Measurements from ENCODE around the gene MAP3K19.

The MAP3K19 gene

DNA sequence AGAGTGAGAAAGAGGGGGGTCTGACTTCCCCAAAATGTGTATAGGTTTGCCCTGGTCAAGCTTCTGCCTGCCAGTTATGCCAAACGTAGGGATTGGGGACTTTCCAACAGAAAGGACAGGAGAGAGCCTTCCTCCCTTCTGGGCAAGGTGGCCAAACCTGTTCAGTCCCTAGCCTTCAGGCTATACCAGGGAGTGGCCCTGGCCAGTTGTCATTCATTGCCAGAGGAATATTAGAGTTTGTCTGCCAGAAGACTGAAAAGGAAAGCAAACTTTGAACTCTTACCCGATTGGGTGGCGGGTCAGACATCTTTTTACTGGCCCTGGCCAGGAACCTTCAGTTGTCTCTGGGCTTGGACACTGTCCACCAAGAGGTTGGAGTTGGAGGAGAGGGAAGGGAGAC, 27.0 kb upstream of the MAP3K19 start:
- H3K27ac ChIP-seq (ENCODE audit: low read depth, low read length), result no peak overlapping the region

DNA sequence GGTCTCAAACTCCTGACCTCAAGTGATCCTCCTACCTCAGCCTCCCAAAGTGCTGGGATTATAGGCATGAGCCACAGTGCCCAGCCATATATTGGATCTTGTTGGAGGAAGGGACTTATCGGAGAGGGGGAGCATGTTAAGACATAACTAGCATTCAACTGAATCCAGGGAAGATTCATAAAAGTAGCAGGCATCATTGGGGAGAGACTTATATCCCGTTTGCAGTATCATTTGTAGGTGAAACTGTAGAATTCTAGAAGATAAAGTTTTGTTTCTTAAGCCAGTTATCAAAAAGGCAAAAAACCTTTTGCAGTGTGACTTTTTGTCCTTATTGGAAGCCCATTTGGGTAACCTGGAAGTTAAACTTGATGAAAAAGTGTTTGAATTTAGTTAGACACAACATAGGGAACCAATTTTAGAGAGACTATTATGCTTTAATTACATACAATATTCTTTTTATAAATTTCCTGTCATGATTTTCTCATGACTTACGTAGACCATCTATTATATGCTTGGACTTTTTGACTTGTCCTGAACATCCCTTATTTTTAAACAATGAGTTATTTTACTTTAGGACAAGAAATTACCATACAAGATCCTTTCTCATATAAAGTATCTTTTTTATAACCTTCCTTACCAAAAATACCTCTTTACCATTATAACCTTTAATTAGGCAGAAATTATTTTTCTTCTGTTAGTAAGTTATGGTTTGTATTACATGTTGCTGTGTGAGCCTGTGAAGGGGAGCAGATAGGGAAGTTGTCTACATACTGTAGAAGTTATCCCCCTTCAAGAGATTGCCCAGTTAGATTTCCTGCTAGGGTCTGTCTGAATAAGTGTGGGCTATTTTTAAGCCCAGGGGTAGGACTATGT, 25.1 kb upstream of the MAP3K19 start:
- Histone ChIP-seq H3K36me3 (ENCODE audit: insufficient read depth, low read length) (peaks cover 40% of the 10 kb centered on the region), H3K4me1 (ENCODE audit: control insufficient read depth, insufficient read depth, low read length, unreplicated experiment) (no peaks in the 10 kb centered on the region), H2AFZ (ENCODE audit: low read length, unreplicated experiment) (no peak overlapping the region), H3K79me2 (ENCODE audit: control insufficient read depth, insufficient read depth, low read length, unreplicated experiment) (peaks cover 50% of the 10 kb centered on the region), H3K27ac (ENCODE audit: low read depth, low read length) (no peak overlapping the region), H3K27me3 (ENCODE audit: insufficient read depth, low read length) (no peaks in the 10 kb centered on the region), H3K4me3 (ENCODE audit: low read depth, low read length) (no peak overlapping the region)

More for the DNA sequence above, 27.0 kb upstream of the MAP3K19 start:
- H2AFZ ChIP-seq (ENCODE audit: low read length, unreplicated experiment), result no peak overlapping the region
- no peaks in the 10 kb centered on the region for H3K4me1 ChIP-seq (ENCODE audit: control insufficient read depth, insufficient read depth, low read length, unreplicated experiment)
- H3K79me2 ChIP-seq (ENCODE audit: control insufficient read depth, insufficient read depth, low read length, unreplicated experiment), result peaks cover 43% of the 10 kb centered on the region
- H3K27me3 ChIP-seq (ENCODE audit: insufficient read depth, low read length), result no peaks in the 10 kb centered on the region
- H3K36me3 ChIP-seq (ENCODE audit: insufficient read depth, low read length), result peaks cover 43% of the 10 kb centered on the region
- H3K4me3 ChIP-seq (ENCODE audit: low read depth, low read length), result no peak overlapping the region

DNA sequence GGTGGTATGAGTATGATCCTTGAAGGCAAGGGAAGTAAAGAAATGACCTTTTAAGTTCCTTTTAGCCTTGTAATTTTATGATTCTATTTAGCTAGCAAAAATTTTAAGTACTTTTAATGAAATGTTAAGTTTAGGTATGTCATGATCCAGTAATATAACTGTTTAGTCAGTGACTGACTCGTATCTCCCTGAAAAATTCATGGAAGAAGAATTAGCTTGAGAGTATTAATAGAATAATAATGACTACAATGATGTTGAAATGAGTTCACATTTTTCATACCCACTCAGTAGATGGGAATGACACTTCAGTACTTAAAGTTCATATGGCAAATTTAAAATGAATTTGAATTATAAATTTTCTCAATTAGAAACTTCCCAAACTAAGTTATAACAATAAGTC, 19.5 kb upstream of the MAP3K19 start:
- Histone ChIP-seq H3K79me2 (ENCODE audit: control insufficient read depth, insufficient read depth, low read length, unreplicated experiment) (peaks cover 70% of the 10 kb centered on the region), H3K4me1 (ENCODE audit: control insufficient read depth, insufficient read depth, low read length, unreplicated experiment) (peaks cover 12% of the 10 kb centered on the region), H3K36me3 (ENCODE audit: insufficient read depth, low read length) (peaks cover 45% of the 10 kb centered on the region), H3K4me3 (ENCODE audit: low read depth, low read length) (no peak overlapping the region), H3K27ac (ENCODE audit: low read depth, low read length) (peak overlapping the region; percentile 33), H2AFZ (ENCODE audit: low read length, unreplicated experiment) (no peak overlapping the region), H3K27me3 (ENCODE audit: insufficient read depth, low read length) (no peaks in the 10 kb centered on the region)

DNA sequence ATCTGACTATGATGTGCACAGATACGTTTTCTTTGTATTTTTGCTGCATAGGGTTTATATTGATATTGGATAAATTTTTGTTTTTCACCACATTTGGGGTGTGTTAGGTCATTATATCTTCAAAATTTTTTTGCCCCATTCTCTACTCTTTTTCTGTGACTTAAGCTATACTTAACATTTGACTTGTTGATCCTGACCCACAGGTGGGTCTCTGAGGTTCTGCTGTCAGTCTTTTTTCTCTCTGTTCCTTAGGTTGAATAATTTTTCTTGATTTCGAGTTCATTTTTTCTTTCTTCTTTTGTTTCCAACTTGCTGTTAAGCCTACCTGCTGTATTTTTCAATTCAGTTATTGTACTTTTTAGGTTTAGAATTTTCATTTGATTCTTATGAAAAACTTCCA, 16.9 kb upstream of the MAP3K19 start:
- no peaks in the 10 kb centered on the region for H3K27me3 ChIP-seq (ENCODE audit: insufficient read depth, low read length)
- H3K4me3 ChIP-seq (ENCODE audit: low read depth, low read length), result no peak overlapping the region
- peaks cover 12% of the 10 kb centered on the region for H3K4me1 ChIP-seq (ENCODE audit: control insufficient read depth, insufficient read depth, low read length, unreplicated experiment)
- no peak overlapping the region for H3K27ac ChIP-seq (ENCODE audit: low read depth, low read length)
- H3K79me2 ChIP-seq (ENCODE audit: control insufficient read depth, insufficient read depth, low read length, unreplicated experiment), result peaks cover 78% of the 10 kb centered on the region
- H3K36me3 ChIP-seq (ENCODE audit: insufficient read depth, low read length), result peaks cover 36% of the 10 kb centered on the region
- no peak overlapping the region for H2AFZ ChIP-seq (ENCODE audit: low read length, unreplicated experiment)

DNA sequence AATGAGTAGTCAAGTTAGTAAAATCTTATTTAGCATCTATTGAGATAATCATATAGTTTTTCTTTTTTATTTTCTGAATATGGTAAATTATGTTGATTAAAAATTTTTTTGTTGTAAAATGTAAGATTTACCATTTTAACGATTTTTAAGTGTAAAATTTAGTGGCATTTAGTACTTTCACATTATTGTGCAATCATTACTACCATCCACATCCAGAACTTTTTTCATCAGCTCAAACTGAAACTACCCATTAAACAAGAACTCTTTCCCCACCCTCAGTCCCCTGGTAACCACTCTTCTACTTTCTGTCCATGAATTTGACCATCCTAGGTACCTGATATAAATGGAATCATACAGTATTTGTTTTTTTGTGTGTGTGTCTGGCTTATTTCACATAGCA, 16.0 kb upstream of the MAP3K19 start:
- Histone ChIP-seq H3K27ac (ENCODE audit: low read depth, low read length) (no peak overlapping the region), H3K27me3 (ENCODE audit: insufficient read depth, low read length) (no peaks in the 10 kb centered on the region), H3K4me3 (ENCODE audit: low read depth, low read length) (no peak overlapping the region), H3K4me1 (ENCODE audit: control insufficient read depth, insufficient read depth, low read length, unreplicated experiment) (peaks cover 12% of the 10 kb centered on the region), H2AFZ (ENCODE audit: low read length, unreplicated experiment) (no peak overlapping the region), H3K36me3 (ENCODE audit: insufficient read depth, low read length) (peaks cover 36% of the 10 kb centered on the region), H3K79me2 (ENCODE audit: control insufficient read depth, insufficient read depth, low read length, unreplicated experiment) (peaks cover 76% of the 10 kb centered on the region)

DNA sequence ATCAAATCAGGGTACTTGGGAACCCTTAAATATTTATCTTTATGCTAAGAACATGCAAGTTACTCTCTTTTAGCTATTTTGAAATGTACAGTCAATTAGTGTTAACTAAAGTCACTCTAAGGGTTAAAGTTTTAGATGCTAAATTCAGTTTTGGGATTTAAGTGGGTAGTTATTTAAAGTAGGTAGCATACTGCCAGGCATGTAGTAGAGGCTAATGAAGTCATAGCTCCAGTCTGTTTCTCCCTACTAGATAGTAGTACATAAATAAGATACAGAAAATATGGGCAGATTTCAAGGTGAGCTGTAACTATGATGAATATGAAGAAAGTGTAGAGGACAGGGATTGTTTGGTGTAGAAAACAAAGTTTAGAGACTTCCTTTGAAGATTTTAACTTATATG, 12.3 kb upstream of the MAP3K19 start:
- peaks cover 78% of the 10 kb centered on the region for H3K79me2 ChIP-seq (ENCODE audit: control insufficient read depth, insufficient read depth, low read length, unreplicated experiment)
- H3K27me3 ChIP-seq (ENCODE audit: insufficient read depth, low read length), result no peaks in the 10 kb centered on the region
- no peak overlapping the region for H3K27ac ChIP-seq (ENCODE audit: low read depth, low read length)
- H3K4me1 ChIP-seq (ENCODE audit: control insufficient read depth, insufficient read depth, low read length, unreplicated experiment), result peaks cover 5% of the 10 kb centered on the region
- H2AFZ ChIP-seq (ENCODE audit: low read length, unreplicated experiment), result no peak overlapping the region
- no peak overlapping the region for H3K4me3 ChIP-seq (ENCODE audit: low read depth, low read length)
- H3K36me3 ChIP-seq (ENCODE audit: insufficient read depth, low read length), result peaks cover 24% of the 10 kb centered on the region

DNA sequence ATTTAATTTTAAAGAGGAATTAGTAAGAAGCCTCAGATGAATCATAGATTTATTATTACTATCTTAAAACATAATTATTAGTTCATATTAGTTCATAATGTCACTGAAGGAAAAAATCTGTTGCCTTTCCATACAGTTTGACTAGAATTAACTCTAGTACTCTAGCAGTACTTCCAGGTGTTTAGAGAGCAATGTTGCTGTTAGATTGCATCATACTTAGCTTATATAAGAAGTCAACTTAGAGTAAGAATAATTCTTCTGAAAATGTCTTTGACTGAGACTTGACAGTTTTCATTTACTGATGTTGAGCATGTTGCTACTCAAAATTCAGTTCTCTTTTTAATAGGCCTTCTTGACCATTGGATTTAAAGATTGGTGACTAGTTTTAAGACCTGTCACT, 9.5 kb upstream of the MAP3K19 start:
- Histone ChIP-seq H3K4me3 (ENCODE audit: low read depth, low read length) (no peak overlapping the region), H3K4me1 (ENCODE audit: control insufficient read depth, insufficient read depth, low read length, unreplicated experiment) (peaks cover 17% of the 10 kb centered on the region), H3K36me3 (ENCODE audit: insufficient read depth, low read length) (peaks cover 9% of the 10 kb centered on the region), H3K27me3 (ENCODE audit: insufficient read depth, low read length) (no peaks in the 10 kb centered on the region), H2AFZ (ENCODE audit: low read length, unreplicated experiment) (no peak overlapping the region), H3K27ac (ENCODE audit: low read depth, low read length) (no peak overlapping the region), H3K79me2 (ENCODE audit: control insufficient read depth, insufficient read depth, low read length, unreplicated experiment) (peaks cover 77% of the 10 kb centered on the region)

DNA sequence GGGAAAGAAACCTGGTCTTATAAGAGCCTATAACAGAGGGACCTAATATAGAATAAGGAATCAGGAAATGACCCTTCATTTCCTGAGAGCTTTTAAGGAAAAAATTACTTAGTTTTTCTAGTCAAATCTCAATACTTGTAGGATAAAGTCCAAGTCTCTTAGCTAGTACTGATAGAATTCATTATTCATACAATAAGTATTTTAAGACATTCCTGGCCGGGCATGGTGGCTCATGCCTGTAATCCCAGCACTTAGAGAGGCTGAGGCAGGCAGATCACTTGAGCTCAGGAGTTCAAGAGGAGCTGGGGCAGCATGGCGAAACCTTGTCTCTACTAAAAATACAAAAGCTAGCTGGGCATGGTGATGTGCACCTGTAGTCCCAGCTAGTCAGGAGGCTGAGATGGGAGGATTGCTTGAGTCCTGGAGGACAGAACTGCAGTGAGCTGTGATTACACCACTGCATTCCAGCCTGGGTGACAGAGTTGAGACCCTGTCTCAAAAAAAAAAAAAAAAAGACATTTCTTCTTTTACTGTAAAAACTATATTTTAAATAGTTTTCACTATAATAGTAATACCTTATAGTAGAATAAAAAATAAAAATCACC, 8.0 kb upstream of the MAP3K19 start:
- H3K79me2 ChIP-seq (ENCODE audit: control insufficient read depth, insufficient read depth, low read length, unreplicated experiment), result peaks cover 63% of the 10 kb centered on the region
- H3K36me3 ChIP-seq (ENCODE audit: insufficient read depth, low read length), result no peaks in the 10 kb centered on the region
- no peaks in the 10 kb centered on the region for H3K27me3 ChIP-seq (ENCODE audit: insufficient read depth, low read length)
- H3K4me3 ChIP-seq (ENCODE audit: low read depth, low read length), result peak overlapping the region; percentile 95
- peak overlapping the region; percentile 46 for H3K27ac ChIP-seq (ENCODE audit: low read depth, low read length)
- H2AFZ ChIP-seq (ENCODE audit: low read length, unreplicated experiment), result no peak overlapping the region
- peaks cover 17% of the 10 kb centered on the region for H3K4me1 ChIP-seq (ENCODE audit: control insufficient read depth, insufficient read depth, low read length, unreplicated experiment)

DNA sequence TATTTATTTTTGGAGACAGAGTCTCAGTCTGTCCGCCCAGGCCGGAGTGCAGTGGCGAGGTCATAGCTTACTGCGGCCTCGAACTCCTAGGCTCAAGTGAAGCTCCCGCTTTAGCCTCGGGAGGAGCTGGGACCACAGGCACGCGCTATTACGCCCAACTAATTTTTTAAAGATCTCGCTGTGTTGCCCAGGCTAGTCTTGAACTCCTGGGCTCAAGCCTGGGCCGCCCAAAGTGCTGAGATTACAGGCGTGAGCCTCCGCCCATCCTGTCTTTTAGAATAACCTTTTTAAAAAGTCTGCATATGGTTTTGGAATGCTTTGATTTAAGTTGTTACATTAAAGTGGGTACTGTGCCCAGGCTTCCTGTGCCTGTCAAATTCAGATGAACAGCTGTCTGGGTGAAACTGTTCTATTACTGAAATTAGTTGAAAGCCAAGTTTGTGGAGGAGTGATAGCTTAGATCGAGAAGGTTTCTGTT, 5.8 kb upstream of the MAP3K19 start:
- peak overlapping the region; percentile 95 for H3K4me3 ChIP-seq (ENCODE audit: low read depth, low read length)
- peaks cover 53% of the 10 kb centered on the region for H3K79me2 ChIP-seq (ENCODE audit: control insufficient read depth, insufficient read depth, low read length, unreplicated experiment)
- H3K27ac ChIP-seq (ENCODE audit: low read depth, low read length), result peak overlapping the region; percentile 93
- H3K4me1 ChIP-seq (ENCODE audit: control insufficient read depth, insufficient read depth, low read length, unreplicated experiment), result peaks cover 17% of the 10 kb centered on the region
- no peaks in the 10 kb centered on the region for H3K27me3 ChIP-seq (ENCODE audit: insufficient read depth, low read length)
- H3K36me3 ChIP-seq (ENCODE audit: insufficient read depth, low read length), result no peaks in the 10 kb centered on the region
- no peak overlapping the region for H2AFZ ChIP-seq (ENCODE audit: low read length, unreplicated experiment)

DNA sequence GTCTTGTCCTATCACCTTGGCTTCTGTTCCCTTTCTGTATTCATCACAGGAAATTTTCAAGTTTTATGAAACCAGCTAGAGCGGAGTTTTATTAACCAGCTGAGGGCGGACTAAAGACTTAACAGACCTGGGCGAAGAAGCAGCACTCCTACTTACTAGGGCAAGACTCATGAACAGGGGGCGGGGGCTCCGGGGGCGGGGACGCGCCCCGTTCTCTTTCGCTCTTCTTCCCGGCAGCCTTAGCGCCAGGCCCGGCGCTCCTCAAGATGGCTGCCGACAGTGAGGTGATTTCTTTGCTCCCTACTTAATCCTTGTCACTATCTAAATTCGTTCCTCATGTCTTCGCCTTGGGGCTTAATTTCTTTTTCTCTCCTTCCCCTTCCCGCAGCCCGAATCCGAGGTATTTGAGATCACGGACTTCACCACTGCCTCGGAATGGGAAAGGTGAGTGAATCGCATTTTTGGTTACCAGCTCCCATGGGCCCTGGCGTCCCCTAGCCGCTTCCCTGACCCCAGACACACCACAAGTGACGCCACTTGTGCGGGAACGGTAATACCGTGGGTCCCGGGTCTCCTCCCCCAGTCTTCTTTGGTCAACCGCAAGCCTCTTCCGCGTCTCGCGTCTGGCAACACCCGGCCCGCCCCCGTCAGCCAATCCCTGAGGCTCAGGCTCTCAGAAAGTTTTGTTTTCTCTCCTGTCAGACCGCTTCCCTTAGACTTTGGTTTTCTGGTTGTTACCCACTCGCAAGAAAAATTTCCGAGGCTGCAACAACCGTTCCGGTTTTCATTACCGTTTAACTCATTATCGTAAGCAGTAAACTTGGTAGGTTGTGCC, 5.0 kb upstream of the MAP3K19 start, which contains the start of gene RAB3GAP1:
TSS of gene RAB3GAP1 (plus strand) at position 251 of the 835 bp plus-strand sequence. CDS start at position 267, 16 bp downstream.
- Histone ChIP-seq H3K27me3 (ENCODE audit: insufficient read depth, low read length) (peaks cover 4% of the 10 kb centered on the region; the same call in 1 of the 2 replicates), H3K4me1 (ENCODE audit: control insufficient read depth, insufficient read depth, low read length, unreplicated experiment) (peaks cover 17% of the 10 kb centered on the region), H3K36me3 (ENCODE audit: insufficient read depth, low read length) (no peaks in the 10 kb centered on the region), H3K79me2 (ENCODE audit: control insufficient read depth, insufficient read depth, low read length, unreplicated experiment) (peaks cover 45% of the 10 kb centered on the region), H3K4me3 (ENCODE audit: low read depth, low read length) (peak within 1 kb of the TSS; percentile 95), H2AFZ (ENCODE audit: low read length, unreplicated experiment) (peak within 1 kb of the TSS; percentile 100), H3K27ac (ENCODE audit: low read depth, low read length) (peak within 1 kb of the TSS; percentile 93)
